ENCODE data around the gene COX10.

DNA sequence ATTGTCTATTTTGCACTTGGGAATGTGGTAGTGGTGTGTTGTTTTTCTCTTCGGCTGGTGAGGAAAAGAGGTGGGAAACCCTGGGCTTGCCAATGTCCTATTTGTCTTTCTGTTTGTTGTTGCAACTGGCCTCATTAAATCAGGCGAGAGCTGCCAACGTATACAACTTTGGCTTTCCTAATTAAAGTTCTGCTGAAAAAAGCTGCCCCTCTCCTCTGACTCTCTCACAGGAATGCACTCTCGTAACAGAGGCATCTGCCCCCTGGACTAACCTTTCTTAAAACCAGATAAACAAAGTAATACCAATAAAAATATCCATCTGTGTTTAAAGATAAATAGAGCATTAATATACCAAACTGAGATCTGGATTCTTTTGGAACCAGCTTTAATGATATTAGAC is 159.6 kb downstream of the COX10 start:
- TF ChIP-seq, protein P1, sequence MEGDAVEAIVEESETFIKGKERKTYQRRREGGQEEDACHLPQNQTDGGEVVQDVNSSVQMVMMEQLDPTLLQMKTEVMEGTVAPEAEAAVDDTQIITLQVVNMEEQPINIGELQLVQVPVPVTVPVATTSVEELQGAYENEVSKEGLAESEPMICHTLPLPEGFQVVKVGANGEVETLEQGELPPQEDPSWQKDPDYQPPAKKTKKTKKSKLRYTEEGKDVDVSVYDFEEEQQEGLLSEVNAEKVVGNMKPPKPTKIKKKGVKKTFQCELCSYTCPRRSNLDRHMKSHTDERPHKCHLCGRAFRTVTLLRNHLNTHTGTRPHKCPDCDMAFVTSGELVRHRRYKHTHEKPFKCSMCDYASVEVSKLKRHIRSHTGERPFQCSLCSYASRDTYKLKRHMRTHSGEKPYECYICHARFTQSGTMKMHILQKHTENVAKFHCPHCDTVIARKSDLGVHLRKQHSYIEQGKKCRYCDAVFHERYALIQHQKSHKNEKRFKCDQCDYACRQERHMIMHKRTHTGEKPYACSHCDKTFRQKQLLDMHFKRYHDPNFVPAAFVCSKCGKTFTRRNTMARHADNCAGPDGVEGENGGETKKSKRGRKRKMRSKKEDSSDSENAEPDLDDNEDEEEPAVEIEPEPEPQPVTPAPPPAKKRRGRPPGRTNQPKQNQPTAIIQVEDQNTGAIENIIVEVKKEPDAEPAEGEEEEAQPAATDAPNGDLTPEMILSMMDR (IDR thresholded peaks at IDR 0.05), result no peak
- TF ChIP-seq POLR2AphosphoS5 (IDR thresholded peaks at IDR 0.05), result no peak
